Thyroid gland (tissue), 4 donors: ENCODE measurements around the gene PARD3B.

Experiments
- CTCF ChIP-seq, 6 experiments: fragments of 200-600 bp in 3 of 6; fragments of 450-650 bp in 3 of 6; sonication (generic) in 3 of 6; IDR thresholded peaks; one replicate each; pipeline ENCODE4 v1.5.1; 2016 to 2019; ENCODE audit warnings: antibody characterized with exemption in 6 of 6, mild to moderate bottlenecking in 2 of 6, inconsistent platforms in 1 of 6, moderate library complexity in 1 of 6
- POLR2A ChIP-seq, 2 donors: fragments of 450-650 bp; IDR thresholded peaks; one replicate each; pipeline ENCODE4 v1.6.1; 2017; ENCODE audit warnings: antibody characterized with exemption in 2 of 2, mild to moderate bottlenecking in 2 of 2, moderate library complexity in 1 of 2

GRCh38 chr2:204827701-204828590 lies 282.7 kb downstream of the PARD3B start:
- TF ChIP-seq CTCF (IDR thresholded peaks at IDR 0.05) (no peak), POLR2A (IDR thresholded peaks at IDR 0.05) (no peak)
